HepG2 (cell line): Measurements from ENCODE around the gene NRG3. TPM values are rescaled to one million over a fixed set of nuclear protein-coding genes. Genes with fewer than 3 reads are reported as not detected.

Experiments
- ATAC-seq: fragments of 200-7000 bp; cut with Tn5 transposase; 3 replicates; pipeline ENCODE4 v1.9.1; 2020; ENCODE audit warnings: mild to moderate bottlenecking, moderate library complexity
- BruUV-seq: library from RNA; stranded (reverse); fragments of 400-500 nt; replicated peaks from 2 replicates; lab custom pipeline; 2021; lab: Mats Ljungman, UMichigan
- CTCF ChIA-PET: fragments of 300-600 bp; formaldehyde crosslinking; extraction: SDS; loops from one replicate; lab custom pipeline; 2021; ENCODE audit warnings: low total read pairs, inconsistent platforms, low intra/inter-chr PET ratio; lab: Yijun Ruan, JAX
- POLR2A ChIA-PET: fragments of 350-600 bp; sonication (Branson Sonifier 250); formaldehyde crosslinking; loops from one replicate; lab custom pipeline; 2020; ENCODE audit warnings: antibody characterized with exemption, inconsistent platforms; lab: Yijun Ruan, JAX
- DNase-seq: peaks from one replicate; pipeline ENCODE4 v3.0.0-alpha.2; 2015; ENCODE audit warnings: low spot score
- FAIRE-seq: peaks from 3 replicates; lab custom pipeline; 2011; peaks lifted over from hg19 to GRCh38; lab: Jason Lieb, UNC
- H2AFZ ChIP-seq: one replicate; pipeline ENCODE4 v1.6.1; 2011; ENCODE audit warnings: low read length, inconsistent platforms
- H3K27ac ChIP-seq: fragments of 300-600 bp; 3 replicates; pipeline ENCODE4 v1.8.0; 2011; ENCODE audit warnings: mixed run types, mild to moderate bottlenecking, mixed read lengths, low read length, inconsistent platforms; ENCODE audit not compliant: insufficient read depth; ENCODE audit errors: extremely low read length
- H3K27me3 ChIP-seq, 2 experiments: fragments of 200-600 bp in 1 of 2; 2 replicates in 1 of 2; 3 replicates in 1 of 2; pipeline versions ENCODE4 v1.6.0 to v1.8.0; 2011; ENCODE audit warnings: low read length in 2 of 2, mild to moderate bottlenecking in 2 of 2, moderate library complexity in 2 of 2, inconsistent platforms in 1 of 2; ENCODE audit not compliant: insufficient read depth in 2 of 2, control insufficient read depth in 1 of 2
- H3K36me3 ChIP-seq, 2 experiments: fragments of 200-600 bp in 1 of 2; replicated peaks in 1 of 2; 2 replicates in 1 of 2; 3 replicates in 1 of 2; pipeline versions ENCODE4 v1.5.1 to v1.8.0; 2011; ENCODE audit warnings: low read length in 2 of 2, inconsistent platforms in 1 of 2; ENCODE audit not compliant: insufficient read depth in 2 of 2, control insufficient read depth in 1 of 2
- H3K4me1 ChIP-seq: 2 replicates; pipeline ENCODE4 v1.5.1; 2012; ENCODE audit warnings: low read length, inconsistent platforms; ENCODE audit not compliant: insufficient read depth
- H3K4me2 ChIP-seq: 2 replicates; pipeline ENCODE4 v1.6.0; 2011; ENCODE audit warnings: low read depth, low read length, inconsistent platforms
- H3K4me3 ChIP-seq, 3 experiments: fragments of 200-600 bp in 1 of 3; sonication (generic), shearing (Covaris generic) in 1 of 3; replicated peaks in 1 of 3; 2 replicates each; pipeline ENCODE4 v1.5.1; 2011 to 2016; ENCODE audit warnings: low read length in 3 of 3, inconsistent platforms in 2 of 3, low read depth in 2 of 3, mild to moderate bottlenecking in 2 of 3, control low read depth in 1 of 3, mixed read lengths in 1 of 3; ENCODE audit not compliant: insufficient read depth in 1 of 3
- H3K79me2 ChIP-seq: one replicate; pipeline ENCODE4 v1.6.1; 2011; ENCODE audit warnings: low read length, inconsistent platforms; ENCODE audit not compliant: insufficient read depth
- H3K9ac ChIP-seq: 2 replicates; pipeline ENCODE4 v1.6.0; 2011; ENCODE audit warnings: mild to moderate bottlenecking, low read depth, low read length, inconsistent platforms; ENCODE audit not compliant: insufficient read depth
- H3K9me3 ChIP-seq: 2 replicates; pipeline ENCODE4 v1.5.1; 2012; ENCODE audit warnings: mild to moderate bottlenecking, low read length
- H4K20me1 ChIP-seq: 2 replicates; pipeline ENCODE4 v1.6.0; 2011; ENCODE audit warnings: inconsistent platforms, mild to moderate bottlenecking, low read length, moderate library complexity; ENCODE audit not compliant: insufficient read depth
- CEBPB ChIP-seq: IDR thresholded peaks from 2 replicates; pipeline ENCODE4 v1.6.1; 2011; ENCODE audit warnings: low read depth, low read length, improper control_type of control experiment, borderline replicate concordance
- NR3C1 ChIP-seq: sonication (generic); formaldehyde crosslinking; IDR thresholded peaks from 2 replicates; pipeline ENCODE4 v1.4.0; 2020; ENCODE audit warnings: missing genetic modification reagents
- PBX3 ChIP-seq: sonication (generic); formaldehyde crosslinking; IDR thresholded peaks from 2 replicates; pipeline ENCODE4 v1.8.1; 2023; ENCODE audit warnings: missing genetic modification reagents, inconsistent platforms, borderline replicate concordance
- PCBP2 ChIP-seq: fragments of 200-400 bp; formaldehyde crosslinking; optimal IDR thresholded peaks from 2 replicates; pipeline ENCODE3; 2018; ENCODE audit warnings: low read length, low read depth; ENCODE audit not compliant: poor library complexity, severe bottlenecking
- POLR2AphosphoS5 ChIP-seq: IDR thresholded peaks from 2 replicates; pipeline ENCODE4 v1.6.1; 2012; ENCODE audit warnings: low read depth, low read length
- RBM22 ChIP-seq: fragments of 200-400 bp; formaldehyde crosslinking; optimal IDR thresholded peaks from 2 replicates; pipeline ENCODE3; 2017; ENCODE audit warnings: mild to moderate bottlenecking, low read length, moderate library complexity
- TEAD3 ChIP-seq: optimal IDR thresholded peaks from 2 replicates; pipeline ENCODE3; 2016; ENCODE audit warnings: borderline replicate concordance
- TMF1 ChIP-seq: sonication (generic); formaldehyde crosslinking; IDR thresholded peaks from 2 replicates; pipeline ENCODE4 v1.8.1; 2022; ENCODE audit warnings: low read depth, missing genetic modification reagents
- ZBTB33 ChIP-seq: sonication (generic); formaldehyde crosslinking; IDR thresholded peaks from 2 replicates; pipeline ENCODE4 v1.4.0; 2020; ENCODE audit warnings: missing genetic modification reagents
- ZMYM3 ChIP-seq: sonication (generic); formaldehyde crosslinking; IDR thresholded peaks from 2 replicates; pipeline ENCODE4 v1.5.1; 2020; ENCODE audit warnings: mild to moderate bottlenecking, missing genetic modification reagents
- ZNF382 ChIP-seq: sonication (generic); formaldehyde crosslinking; IDR thresholded peaks from 2 replicates; pipeline ENCODE4 v1.5.0; 2020; ENCODE audit warnings: missing genetic modification reagents, mild to moderate bottlenecking, borderline replicate concordance
- ZNF441 ChIP-seq: sonication (generic); formaldehyde crosslinking; IDR thresholded peaks from 2 replicates; pipeline ENCODE4 v1.7.0; 2021; ENCODE audit warnings: missing genetic modification reagents, borderline replicate concordance
- ZNF782 ChIP-seq: sonication (generic); formaldehyde crosslinking; IDR thresholded peaks from 2 replicates; pipeline ENCODE4 v1.4.0; 2020; ENCODE audit warnings: missing genetic modification reagents, mild to moderate bottlenecking, borderline replicate concordance
- WGBS: methylation state at CpG from one replicate; pipeline ENCODE4 v1.1.6; 2017; ENCODE audit warnings: low lambda C conversion rate; 5-methylcytosine and 5-hydroxymethylcytosine counted together
- in situ Hi-C: cut with HindIII; loops from 2 replicates; pipeline ENCODE4 v1.10.0; 2017; ENCODE audit warnings: low pct_unique_long_range_greater_than_20kb; ENCODE audit not compliant: extremely low pct_ligation_motif_present
- intact Hi-C: fragments of 100-400 bp; cut with micrococcal nuclease; formaldehyde crosslinking; loops from one replicate; pipeline ENCODE4 v1.10.0; 2022; ENCODE audit not compliant: unreplicated experiment
- polyA plus RNA-seq, 8 experiments: library from polyadenylated mRNA; depleted of rRNA in 3 of 8; stranded (reverse) in 7 of 8; unstranded in 1 of 8; fragments of >200 nt; fragmentation: Illumina TruSeq in 4 of 8; extraction: Trizol in 4 of 8; gene quantifications; 2 replicates each; pipeline versions ENCODE4 v1.2.1 to v1.2.3, GENCODE V29; 2011 to 2016; ENCODE audit warnings: low read depth in 4 of 8, missing spikeins in 1 of 8, mixed read lengths in 1 of 8; ENCODE audit not compliant: insufficient read depth in 1 of 8
- total RNA-seq, 5 experiments: library from RNA; depleted of rRNA; stranded (reverse); fragments of >200 nt; fragmentation: Illumina TruSeq; extraction: Trizol; gene quantifications; 2 replicates each; pipeline ENCODE4 v1.2.3, GENCODE V29; 2016; ENCODE audit warnings: low read depth in 1 of 5
- TF ChIP-seq, protein P1 (sequence below): sonication (generic); formaldehyde crosslinking; IDR thresholded peaks from 2 replicates; pipeline ENCODE4; 2020; ENCODE audit warnings: missing genetic modification reagents, mild to moderate bottlenecking, borderline replicate concordance
- TF ChIP-seq, protein P2 (sequence below): sonication (generic); formaldehyde crosslinking; IDR thresholded peaks from 2 replicates; pipeline ENCODE4 v1.5.0; 2020; ENCODE audit warnings: missing genetic modification reagents, mild to moderate bottlenecking, borderline replicate concordance

Gene NRG3
- total and polyA plus RNA-seq, 2 of the 13 experiments (the other 11 are each of a cell fraction or from before 2014, with no cell fraction given): not detected

DNA sequence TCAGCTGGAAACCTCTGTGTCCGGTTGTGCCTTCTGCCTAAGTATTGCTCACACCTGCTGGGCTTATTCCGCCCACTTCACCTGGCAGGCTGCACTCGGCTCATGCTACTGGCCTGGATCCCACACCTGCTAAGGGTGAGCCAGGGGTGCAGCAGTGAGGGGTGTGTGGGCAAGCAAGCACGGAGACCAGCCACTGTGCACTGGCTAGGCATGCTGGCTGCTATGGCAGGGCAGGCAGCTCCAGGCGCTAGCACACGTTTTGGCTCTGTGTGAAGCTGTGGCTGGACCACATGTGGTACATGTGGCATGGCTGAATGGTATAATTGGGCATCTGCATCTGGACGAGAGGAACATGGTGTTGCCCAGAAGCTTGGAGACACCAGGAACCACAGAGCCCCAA is 940.7 kb downstream of the NRG3 start (continued):
- no peak for TF ChIP-seq ZBTB33
- TF ChIP-seq ZMYM3: no peak
- TF ChIP-seq NR3C1 (CRISPR knock-in tag): no peak
- TF ChIP-seq, protein P1, sequence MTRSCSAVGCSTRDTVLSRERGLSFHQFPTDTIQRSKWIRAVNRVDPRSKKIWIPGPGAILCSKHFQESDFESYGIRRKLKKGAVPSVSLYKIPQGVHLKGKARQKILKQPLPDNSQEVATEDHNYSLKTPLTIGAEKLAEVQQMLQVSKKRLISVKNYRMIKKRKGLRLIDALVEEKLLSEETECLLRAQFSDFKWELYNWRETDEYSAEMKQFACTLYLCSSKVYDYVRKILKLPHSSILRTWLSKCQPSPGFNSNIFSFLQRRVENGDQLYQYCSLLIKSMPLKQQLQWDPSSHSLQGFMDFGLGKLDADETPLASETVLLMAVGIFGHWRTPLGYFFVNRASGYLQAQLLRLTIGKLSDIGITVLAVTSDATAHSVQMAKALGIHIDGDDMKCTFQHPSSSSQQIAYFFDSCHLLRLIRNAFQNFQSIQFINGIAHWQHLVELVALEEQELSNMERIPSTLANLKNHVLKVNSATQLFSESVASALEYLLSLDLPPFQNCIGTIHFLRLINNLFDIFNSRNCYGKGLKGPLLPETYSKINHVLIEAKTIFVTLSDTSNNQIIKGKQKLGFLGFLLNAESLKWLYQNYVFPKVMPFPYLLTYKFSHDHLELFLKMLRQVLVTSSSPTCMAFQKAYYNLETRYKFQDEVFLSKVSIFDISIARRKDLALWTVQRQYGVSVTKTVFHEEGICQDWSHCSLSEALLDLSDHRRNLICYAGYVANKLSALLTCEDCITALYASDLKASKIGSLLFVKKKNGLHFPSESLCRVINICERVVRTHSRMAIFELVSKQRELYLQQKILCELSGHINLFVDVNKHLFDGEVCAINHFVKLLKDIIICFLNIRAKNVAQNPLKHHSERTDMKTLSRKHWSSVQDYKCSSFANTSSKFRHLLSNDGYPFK (CRISPR knock-in tag): no peak
- TF ChIP-seq ZNF441 (CRISPR knock-in tag): no peak
- TF ChIP-seq ZNF382 (CRISPR knock-in tag): no peak
- TF ChIP-seq ZNF782: no peak

DNA sequence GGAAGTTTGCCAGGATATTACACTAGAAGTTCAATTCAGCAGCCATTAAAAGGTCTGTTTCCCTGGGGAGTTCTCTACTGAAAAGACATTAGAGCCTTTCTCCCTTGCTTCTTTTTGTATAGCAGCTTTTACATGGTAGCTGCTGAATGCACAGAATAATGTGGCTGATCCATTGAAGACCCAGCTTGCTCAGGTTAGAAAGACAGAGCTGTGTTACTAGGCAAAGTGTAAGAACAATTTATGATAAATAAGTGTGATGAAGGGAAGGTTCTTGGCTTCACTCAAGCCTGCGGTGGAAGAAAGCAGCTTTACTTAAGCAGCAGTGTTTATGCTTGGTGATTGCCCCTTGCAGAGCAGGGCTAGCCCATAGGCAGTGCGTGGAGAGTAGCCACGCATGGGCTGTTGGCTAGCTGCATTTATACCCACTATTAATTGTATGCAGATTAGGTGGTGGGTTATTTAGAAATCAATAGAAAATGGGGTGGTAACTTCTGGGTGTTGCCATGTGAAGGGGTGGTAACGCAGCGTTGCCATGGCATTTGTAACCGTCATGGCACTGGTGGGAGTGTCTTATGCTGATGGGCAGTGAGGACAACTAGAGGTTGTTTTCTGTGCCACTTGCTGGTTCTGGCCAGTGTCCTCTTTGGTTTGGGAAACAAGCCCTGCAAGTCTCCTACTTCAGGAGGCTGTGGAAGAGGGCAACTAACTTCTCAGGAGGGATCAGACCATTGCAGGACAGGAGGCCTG is 942.9 kb downstream of the NRG3 start:
- TF ChIP-seq POLR2AphosphoS5: no peak
- TF ChIP-seq RBM22: no peak
- no peak for TF ChIP-seq CEBPB
- TF ChIP-seq, protein P2, sequence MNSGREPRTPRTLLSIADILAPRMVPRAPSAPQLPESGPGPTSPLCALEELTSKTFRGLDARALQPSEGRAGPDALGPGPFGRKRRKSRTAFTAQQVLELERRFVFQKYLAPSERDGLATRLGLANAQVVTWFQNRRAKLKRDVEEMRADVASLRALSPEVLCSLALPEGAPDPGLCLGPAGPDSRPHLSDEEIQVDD (CRISPR knock-in tag): no peak
- no peak for TF ChIP-seq TEAD3 (CRISPR knock-in tag)
- TF ChIP-seq PBX3: no peak
- no peak for TF ChIP-seq TMF1 (CRISPR knock-in tag)
- TF ChIP-seq PCBP2: no peak
- DNase-seq: no peak
- no peaks in the 10 kb centered on the region for H3K79me2 ChIP-seq
- no peaks in the 10 kb centered on the region for H3K4me1 ChIP-seq
- H4K20me1 ChIP-seq: no peaks in the 10 kb centered on the region
- H3K27me3 ChIP-seq: no peaks in the 10 kb centered on the region
- no peak overlapping the region for H3K9ac ChIP-seq
- CTCF ChIA-PET: no interaction called here
- no peak overlapping the region for H3K4me3 ChIP-seq
- no peak overlapping the region for H3K27ac ChIP-seq
- no peak for FAIRE-seq
- in situ Hi-C loops: loop anchor here (25.0 kb wide), 1 partner anchor 1044 kb away; no protein-coding TSS in a partner anchor
- H3K36me3 ChIP-seq: no peaks in the 10 kb centered on the region
- 32% methylated on average over 6 of the region's 6 CpGs for WGBS
- no peak for ATAC-seq
- peaks cover 64% of the 10 kb centered on the region for H3K9me3 ChIP-seq
- no peak overlapping the region for H3K4me2 ChIP-seq
- BruUV-seq: no TSS peak
- POLR2A ChIA-PET: no interaction called here
- no peak overlapping the region for H2AFZ ChIP-seq
- intact Hi-C loops: no loop called here
